Measurements from ENCODE around the gene RGS3. TPM values are rescaled to one million over a fixed set of nuclear protein-coding genes. Genes with fewer than 3 reads are reported as not detected.

The RGS3 gene
- total RNA-seq, 2 donors from 2014 or later: 25.7 to 96.9 TPM

DNA sequence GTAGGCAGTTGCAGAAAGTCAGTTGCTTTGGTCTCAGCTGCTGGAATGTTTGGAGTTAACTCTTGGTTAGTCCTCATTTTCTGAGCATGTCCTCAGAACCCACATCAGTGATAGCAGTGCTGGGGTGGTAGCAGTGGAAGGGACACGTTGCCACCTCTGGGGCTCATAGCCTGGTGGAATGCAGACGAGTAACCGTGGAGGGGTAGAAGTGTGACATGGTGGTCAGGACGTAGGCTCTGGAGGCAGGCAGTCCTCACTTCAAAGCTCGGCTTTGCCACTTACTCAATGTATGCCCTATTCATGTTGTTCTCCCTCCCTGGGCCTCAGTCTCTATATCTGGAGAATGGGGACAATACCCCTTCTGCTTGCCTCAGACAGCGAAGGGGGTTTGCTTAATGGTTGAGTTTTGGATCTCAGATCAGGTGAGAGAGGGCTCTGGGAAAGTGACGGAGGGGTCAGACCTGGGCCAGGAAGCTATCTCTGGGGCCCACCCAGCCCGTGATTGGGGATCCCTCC, 62.8 kb downstream of the RGS3 start:
- H3K4me3 ChIP-seq: no peak overlapping the region
- H3K27me3 ChIP-seq: no peaks in the 10 kb centered on the region
- 84 to 100% methylated on average over 3 to 8 of the region's 8 CpGs for WGBS, 2 donors
- H3K36me3 ChIP-seq (replicated peaks in 1 of 2; ENCODE audit: insufficient read depth in 1 of 2, low read depth in 2 of 2): peaks cover 0 to 5% of the 10 kb centered on the region in 2 donors
- DNase-seq: no peak
- intact Hi-C loops (cut with DNase I): no loop called here
- no peaks in the 10 kb centered on the region for H3K4me1 ChIP-seq
- no peak for ATAC-seq
- no peak overlapping the region for H3K27ac ChIP-seq
- TF ChIP-seq POLR2A (IDR thresholded peaks at IDR 0.05): no peak
- TF ChIP-seq, protein P1, sequence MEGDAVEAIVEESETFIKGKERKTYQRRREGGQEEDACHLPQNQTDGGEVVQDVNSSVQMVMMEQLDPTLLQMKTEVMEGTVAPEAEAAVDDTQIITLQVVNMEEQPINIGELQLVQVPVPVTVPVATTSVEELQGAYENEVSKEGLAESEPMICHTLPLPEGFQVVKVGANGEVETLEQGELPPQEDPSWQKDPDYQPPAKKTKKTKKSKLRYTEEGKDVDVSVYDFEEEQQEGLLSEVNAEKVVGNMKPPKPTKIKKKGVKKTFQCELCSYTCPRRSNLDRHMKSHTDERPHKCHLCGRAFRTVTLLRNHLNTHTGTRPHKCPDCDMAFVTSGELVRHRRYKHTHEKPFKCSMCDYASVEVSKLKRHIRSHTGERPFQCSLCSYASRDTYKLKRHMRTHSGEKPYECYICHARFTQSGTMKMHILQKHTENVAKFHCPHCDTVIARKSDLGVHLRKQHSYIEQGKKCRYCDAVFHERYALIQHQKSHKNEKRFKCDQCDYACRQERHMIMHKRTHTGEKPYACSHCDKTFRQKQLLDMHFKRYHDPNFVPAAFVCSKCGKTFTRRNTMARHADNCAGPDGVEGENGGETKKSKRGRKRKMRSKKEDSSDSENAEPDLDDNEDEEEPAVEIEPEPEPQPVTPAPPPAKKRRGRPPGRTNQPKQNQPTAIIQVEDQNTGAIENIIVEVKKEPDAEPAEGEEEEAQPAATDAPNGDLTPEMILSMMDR (IDR thresholded peaks at IDR 0.05): no peak
- no peaks in the 10 kb centered on the region for H3K9me3 ChIP-seq

DNA sequence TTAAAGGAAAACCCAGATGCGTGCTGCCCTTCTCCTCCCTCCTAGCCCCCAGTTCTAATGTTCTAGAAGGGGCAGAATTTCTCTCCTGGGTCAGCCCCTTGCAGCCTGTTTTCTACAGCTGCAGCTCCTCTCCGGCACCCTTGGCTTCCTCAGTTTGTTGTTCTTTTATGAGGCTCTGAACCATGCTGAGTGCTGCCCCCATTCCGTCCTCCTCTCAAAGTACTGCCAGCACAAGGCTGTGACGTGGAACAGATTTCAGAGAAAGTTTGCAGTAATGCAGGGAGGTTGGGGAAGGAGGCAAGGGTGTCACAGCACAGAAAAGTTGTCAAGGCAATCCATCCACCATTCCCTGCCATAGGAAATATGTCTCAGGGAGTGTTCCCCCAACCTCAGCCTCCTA, 63.3 kb downstream of the RGS3 start:
- ATAC-seq (no peak), DNase-seq (no peak)
- Histone ChIP-seq H3K27ac (no peak overlapping the region), H3K27me3 (no peaks in the 10 kb centered on the region), H3K9me3 (no peaks in the 10 kb centered on the region), H3K36me3 (replicated peaks in 1 of 2; ENCODE audit: insufficient read depth in 1 of 2, low read depth in 2 of 2) (peaks cover 0 to 5% of the 10 kb centered on the region in 2 donors), H3K4me1 (no peaks in the 10 kb centered on the region), H3K4me3 (no peak overlapping the region)
- WGBS, 2 donors: 78 to 86% methylated on average over 4 of the region's 4 CpGs
- TF ChIP-seq POLR2A (IDR thresholded peaks at IDR 0.05): no peak
- TF ChIP-seq, protein P1 (IDR thresholded peaks at IDR 0.05): no peak
- intact Hi-C loops (cut with DNase I): no loop called here

DNA sequence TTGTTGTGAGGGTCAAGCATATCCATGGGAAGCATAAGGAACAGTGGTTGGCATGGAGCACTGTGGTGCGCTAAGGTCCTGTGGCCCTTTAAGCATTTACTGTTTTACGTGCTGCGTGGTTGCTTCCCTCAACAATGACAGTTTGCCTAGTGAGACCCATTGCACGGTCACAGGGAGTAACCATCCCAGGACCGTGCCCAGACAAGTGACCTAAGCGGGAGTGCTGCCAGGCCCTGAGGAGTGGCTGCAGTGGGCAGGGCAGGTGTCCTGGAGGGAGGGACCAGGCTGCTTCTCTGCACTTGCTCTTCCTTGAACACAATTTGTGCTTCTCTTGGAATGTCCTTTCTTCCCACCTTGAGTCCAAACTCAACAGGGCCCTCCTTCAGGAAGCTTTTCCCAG, 64.6 kb downstream of the RGS3 start:
- Histone ChIP-seq H3K9me3 (no peaks in the 10 kb centered on the region), H3K4me3 (no peak overlapping the region), H3K27me3 (no peaks in the 10 kb centered on the region), H3K4me1 (no peaks in the 10 kb centered on the region), H3K27ac (no peak overlapping the region), H3K36me3 (replicated peaks in 1 of 2; ENCODE audit: insufficient read depth in 1 of 2, low read depth in 2 of 2) (peaks cover 0 to 5% of the 10 kb centered on the region in 2 donors)
- DNase-seq: no peak
- intact Hi-C loops (cut with DNase I): no loop called here
- no peak for ATAC-seq
- TF ChIP-seq, protein P1 (IDR thresholded peaks at IDR 0.05): no peak
- TF ChIP-seq POLR2A (IDR thresholded peaks at IDR 0.05): no peak
- 85 to 94% methylated on average over 6 of the region's 6 CpGs for WGBS, 2 donors

DNA sequence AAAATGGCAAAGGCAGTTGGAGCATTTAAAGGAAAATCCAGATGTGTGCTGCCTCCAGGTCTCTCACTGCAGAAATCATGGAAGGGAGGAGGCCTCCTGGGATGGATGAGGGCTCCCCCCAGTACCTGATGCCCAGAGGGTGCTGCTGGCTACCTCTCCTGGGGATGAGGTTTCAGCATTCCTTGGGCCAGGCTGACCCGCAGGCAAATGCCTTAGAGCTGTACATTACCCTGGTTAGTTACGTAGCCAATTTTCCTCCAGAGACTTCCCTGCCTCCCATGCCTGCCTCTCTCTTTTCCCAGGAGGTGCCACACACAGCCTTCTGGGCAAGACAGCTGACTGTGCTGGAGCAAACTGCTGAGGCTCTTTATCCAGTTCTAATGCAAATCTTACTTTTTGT, 65.3 kb downstream of the RGS3 start:
- DNase-seq (no peak), ATAC-seq (no peak)
- no peaks in the 10 kb centered on the region for H3K4me1 ChIP-seq
- WGBS, 2 donors: 90 to 100% methylated on average over 2 of the region's 2 CpGs
- H3K4me3 ChIP-seq: no peak overlapping the region
- intact Hi-C loops (cut with DNase I): no loop called here
- H3K27me3 ChIP-seq: no peaks in the 10 kb centered on the region
- H3K9me3 ChIP-seq: no peaks in the 10 kb centered on the region
- H3K27ac ChIP-seq: no peak overlapping the region
- no peak for TF ChIP-seq POLR2A (IDR thresholded peaks at IDR 0.05)
- TF ChIP-seq, protein P1 (IDR thresholded peaks at IDR 0.05): no peak
- H3K36me3 ChIP-seq (replicated peaks in 1 of 2; ENCODE audit: insufficient read depth in 1 of 2, low read depth in 2 of 2): peaks cover 0 to 5% of the 10 kb centered on the region in 2 donors

DNA sequence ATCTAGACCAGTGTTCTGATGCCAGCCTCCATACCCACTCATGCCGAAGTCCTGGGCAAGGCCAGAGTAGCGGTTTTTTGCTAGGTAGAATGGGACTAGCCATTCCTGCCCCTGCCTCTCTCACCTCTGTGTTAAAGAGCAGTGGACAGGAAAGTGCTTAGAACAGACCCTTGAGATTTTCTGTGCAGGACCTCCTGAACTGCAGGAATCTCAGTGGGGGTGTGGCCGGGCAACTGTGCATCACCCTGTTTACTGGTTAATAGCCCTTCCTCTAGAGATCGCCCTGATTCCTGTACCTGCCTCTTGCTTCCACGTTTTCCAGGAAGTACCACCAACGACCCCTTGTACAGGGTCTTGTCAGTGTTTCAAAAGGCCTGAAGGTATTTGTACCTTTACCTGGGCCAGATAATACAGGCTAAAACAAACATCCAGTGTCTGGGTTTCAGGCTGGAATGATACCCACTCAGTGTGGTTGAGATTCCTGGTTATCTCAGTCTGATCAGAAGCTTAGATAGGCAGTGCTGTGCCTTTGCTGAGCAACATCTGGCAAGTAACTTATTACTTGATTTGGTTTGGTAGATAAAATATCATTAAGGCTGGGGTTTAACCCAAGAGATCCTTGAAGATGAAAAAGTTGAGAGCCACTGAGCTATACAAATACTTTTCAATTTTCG, 65.9 kb downstream of the RGS3 start:
- Histone ChIP-seq H3K27ac (no peak overlapping the region), H3K36me3 (replicated peaks in 1 of 2; ENCODE audit: insufficient read depth in 1 of 2, low read depth in 2 of 2) (peaks cover 0 to 5% of the 10 kb centered on the region in 2 donors), H3K9me3 (no peaks in the 10 kb centered on the region), H3K4me3 (no peak overlapping the region), H3K27me3 (no peaks in the 10 kb centered on the region), H3K4me1 (no peaks in the 10 kb centered on the region)
- 76 to 84% methylated on average over 7 of the region's 7 CpGs for WGBS, 2 donors
- DNase-seq (no peak), ATAC-seq (no peak)
- intact Hi-C loops (cut with DNase I): no loop called here
- TF ChIP-seq POLR2A (IDR thresholded peaks at IDR 0.05): no peak
- TF ChIP-seq, protein P1 (IDR thresholded peaks at IDR 0.05): no peak
